Kidney epithelial cell (primary cell): ENCODE data around the gene CDK14. TPM values are rescaled to one million over a fixed set of nuclear protein-coding genes. Genes with fewer than 3 reads are reported as not detected.

ENCODE experiments used
- DNase-seq: peaks from one replicate; pipeline ENCODE4 v3.0.0-alpha.2; 2010; ENCODE audit warnings: low read depth
- H3K27me3 ChIP-seq: 2 replicates; pipeline ENCODE4 v1.6.0; 2011; ENCODE audit warnings: low read length; ENCODE audit not compliant: control insufficient read depth, insufficient read depth
- H3K36me3 ChIP-seq: 2 replicates; pipeline ENCODE4 v1.5.1; 2011; ENCODE audit warnings: low read length; ENCODE audit not compliant: control insufficient read depth, insufficient read depth
- H3K4me3 ChIP-seq: 2 replicates; pipeline ENCODE4 v1.5.1; 2011; ENCODE audit warnings: low read depth, mild to moderate bottlenecking, control low read depth, low read length
- total RNA-seq: library from RNA; depleted of rRNA; stranded (reverse); fragments of >200 nt; gene quantifications from 2 replicates; pipeline ENCODE4 v1.2.3, GENCODE V29; 2015
- TF ChIP-seq, protein P1 (sequence below): IDR thresholded peaks from 2 replicates; pipeline ENCODE4 v1.5.1; 2011; ENCODE audit warnings: mild to moderate bottlenecking, moderate library complexity, low read length, control low read depth, inconsistent platforms; ENCODE audit not compliant: insufficient read depth, poor library complexity, severe bottlenecking

The CDK14 gene
- total RNA-seq, 1 donor from 2014 or later = 18.2 TPM

DNA sequence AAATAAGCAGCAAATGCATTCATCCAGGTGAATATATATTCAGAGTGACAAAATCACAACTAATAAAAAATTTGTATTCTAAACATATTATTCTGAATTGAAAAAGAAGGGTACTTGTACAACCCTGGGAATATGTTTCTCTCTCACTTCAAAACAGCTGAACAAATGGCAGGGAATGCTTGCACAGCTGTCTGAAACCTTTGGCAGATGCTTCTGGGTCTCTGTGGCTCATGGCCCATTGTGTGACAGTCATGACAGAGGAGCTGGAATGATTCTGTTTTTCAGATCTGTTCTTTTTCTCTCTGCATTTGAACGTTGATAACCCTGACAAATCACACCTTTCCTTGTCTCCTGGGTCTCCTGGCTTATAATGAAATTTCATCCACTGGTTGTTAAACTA is 392.4 kb downstream of the CDK14 start:
- Histone ChIP-seq H3K27me3 (no peaks in the 10 kb centered on the region), H3K4me3 (no peak overlapping the region), H3K36me3 (no peaks in the 10 kb centered on the region)
- TF ChIP-seq, protein P1, sequence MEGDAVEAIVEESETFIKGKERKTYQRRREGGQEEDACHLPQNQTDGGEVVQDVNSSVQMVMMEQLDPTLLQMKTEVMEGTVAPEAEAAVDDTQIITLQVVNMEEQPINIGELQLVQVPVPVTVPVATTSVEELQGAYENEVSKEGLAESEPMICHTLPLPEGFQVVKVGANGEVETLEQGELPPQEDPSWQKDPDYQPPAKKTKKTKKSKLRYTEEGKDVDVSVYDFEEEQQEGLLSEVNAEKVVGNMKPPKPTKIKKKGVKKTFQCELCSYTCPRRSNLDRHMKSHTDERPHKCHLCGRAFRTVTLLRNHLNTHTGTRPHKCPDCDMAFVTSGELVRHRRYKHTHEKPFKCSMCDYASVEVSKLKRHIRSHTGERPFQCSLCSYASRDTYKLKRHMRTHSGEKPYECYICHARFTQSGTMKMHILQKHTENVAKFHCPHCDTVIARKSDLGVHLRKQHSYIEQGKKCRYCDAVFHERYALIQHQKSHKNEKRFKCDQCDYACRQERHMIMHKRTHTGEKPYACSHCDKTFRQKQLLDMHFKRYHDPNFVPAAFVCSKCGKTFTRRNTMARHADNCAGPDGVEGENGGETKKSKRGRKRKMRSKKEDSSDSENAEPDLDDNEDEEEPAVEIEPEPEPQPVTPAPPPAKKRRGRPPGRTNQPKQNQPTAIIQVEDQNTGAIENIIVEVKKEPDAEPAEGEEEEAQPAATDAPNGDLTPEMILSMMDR = no peak
- no peak for DNase-seq

DNA sequence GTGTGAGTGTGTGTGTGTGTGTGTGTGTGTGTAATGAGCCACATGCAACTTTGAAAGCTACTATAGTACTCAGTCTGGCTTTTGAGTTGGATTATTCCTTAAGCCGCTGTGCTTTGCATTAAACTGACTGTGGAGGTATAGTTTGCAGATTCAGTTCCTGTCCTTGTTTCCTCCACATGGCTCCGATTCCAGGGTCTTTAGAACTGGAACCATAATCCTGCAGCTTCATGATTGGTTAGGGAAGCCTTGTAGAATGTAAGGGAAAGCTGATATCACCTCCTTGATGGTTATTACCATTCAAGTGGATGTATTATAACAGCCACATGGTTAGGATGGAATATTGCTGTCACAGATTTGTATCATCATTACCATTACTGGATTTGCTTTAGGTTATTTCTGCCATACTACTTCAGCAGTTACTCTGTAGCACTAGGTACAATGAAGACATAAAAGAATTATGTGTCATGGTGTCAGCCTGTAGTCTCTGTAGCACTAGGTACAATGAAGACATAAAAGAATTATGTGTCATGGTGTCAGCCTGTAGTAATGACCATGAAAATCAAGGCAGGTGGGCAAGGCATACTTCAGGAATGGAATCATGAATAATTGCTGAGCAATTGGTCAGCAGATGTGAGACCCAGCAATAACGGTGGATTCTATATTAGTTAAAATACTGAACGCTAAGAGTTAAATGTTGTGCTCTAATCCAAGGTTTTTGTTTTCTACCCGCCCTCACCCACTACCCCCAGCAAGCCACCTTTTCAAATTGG is 393.1 kb downstream of the CDK14 start:
- Histone ChIP-seq H3K4me3 (no peak overlapping the region), H3K36me3 (no peaks in the 10 kb centered on the region), H3K27me3 (no peaks in the 10 kb centered on the region)
- no peak for DNase-seq
- TF ChIP-seq, protein P1 = no peak

DNA sequence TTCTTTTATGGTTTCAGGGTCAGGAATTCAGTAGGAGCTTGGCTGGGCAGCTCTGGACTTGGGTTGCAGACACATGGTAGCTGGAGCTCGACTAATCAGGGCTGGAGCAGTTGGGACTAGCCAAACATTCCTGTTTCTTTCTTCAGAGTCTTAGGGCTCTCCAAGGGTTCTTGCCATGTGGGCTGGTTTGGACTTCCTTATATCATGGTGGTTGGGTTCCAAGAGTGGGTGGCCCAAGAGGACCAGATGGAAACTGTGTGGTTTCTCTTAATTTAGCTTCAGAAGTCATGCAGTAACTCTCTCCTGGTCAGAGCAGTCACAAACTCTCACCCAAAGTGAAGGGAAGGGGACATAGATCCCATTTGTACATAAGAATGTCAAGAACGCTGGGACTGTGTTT is 398.0 kb downstream of the CDK14 start:
- TF ChIP-seq, protein P1 = no peak

DNA sequence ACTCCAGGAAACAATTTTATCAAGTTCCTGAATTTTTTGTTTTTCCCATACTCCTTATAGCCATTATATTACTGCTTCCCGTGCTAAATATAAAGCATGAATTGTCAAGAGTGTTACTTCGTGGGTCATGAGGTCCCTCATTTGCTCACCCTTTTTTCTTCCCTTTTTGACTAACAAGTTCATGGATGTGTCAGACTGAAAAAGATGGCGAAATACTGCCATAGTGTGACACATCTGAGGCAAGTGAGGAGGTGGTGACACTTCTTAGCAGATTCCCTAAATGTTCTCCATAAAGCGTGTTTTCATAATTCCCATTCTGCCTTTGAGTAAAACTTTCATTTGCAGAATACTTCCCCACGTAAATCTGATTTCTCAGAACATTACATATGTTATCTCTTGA is 398.5 kb downstream of the CDK14 start:
- TF ChIP-seq, protein P1 = no peak
- Histone ChIP-seq H3K36me3 (no peaks in the 10 kb centered on the region), H3K4me3 (no peak overlapping the region), H3K27me3 (no peaks in the 10 kb centered on the region)
- DNase-seq = no peak

More for the DNA sequence above, 398.0 kb downstream of the CDK14 start:
- no peaks in the 10 kb centered on the region for H3K36me3 ChIP-seq
- no peaks in the 10 kb centered on the region for H3K27me3 ChIP-seq
- no peak overlapping the region for H3K4me3 ChIP-seq
- no peak for DNase-seq

DNA sequence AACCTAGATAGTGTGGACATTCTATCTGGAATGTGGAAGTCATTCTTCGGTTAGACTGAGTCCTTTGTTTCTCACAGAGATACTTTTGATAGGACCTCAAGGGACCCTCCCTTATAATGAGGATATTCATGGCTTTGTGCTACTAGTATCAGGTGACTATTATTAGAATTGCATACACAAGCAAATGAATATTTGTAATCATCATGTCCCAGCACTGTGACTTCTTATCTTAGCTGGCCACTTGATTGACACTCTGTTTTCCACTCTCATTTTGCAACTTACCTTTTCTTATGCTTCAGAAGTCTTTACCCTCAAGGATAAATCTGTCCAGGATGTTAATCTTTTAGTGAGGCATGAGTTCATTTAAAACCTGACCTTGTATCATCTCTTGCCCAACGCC is 399.9 kb downstream of the CDK14 start:
- TF ChIP-seq, protein P1 = no peak
- no peak for DNase-seq
- H3K4me3 ChIP-seq = no peak overlapping the region
- no peaks in the 10 kb centered on the region for H3K36me3 ChIP-seq
- H3K27me3 ChIP-seq = no peaks in the 10 kb centered on the region
